C1 segment of cervical spinal cord (tissue), 14 donors: ENCODE measurements around the gene ZNF532.

ENCODE experiments used
- DNase-seq, 14 donors: peaks; one replicate each; lab custom pipeline; 2025; lab: John Stamatoyannopoulos, UW

The ZNF532 gene

DNA sequence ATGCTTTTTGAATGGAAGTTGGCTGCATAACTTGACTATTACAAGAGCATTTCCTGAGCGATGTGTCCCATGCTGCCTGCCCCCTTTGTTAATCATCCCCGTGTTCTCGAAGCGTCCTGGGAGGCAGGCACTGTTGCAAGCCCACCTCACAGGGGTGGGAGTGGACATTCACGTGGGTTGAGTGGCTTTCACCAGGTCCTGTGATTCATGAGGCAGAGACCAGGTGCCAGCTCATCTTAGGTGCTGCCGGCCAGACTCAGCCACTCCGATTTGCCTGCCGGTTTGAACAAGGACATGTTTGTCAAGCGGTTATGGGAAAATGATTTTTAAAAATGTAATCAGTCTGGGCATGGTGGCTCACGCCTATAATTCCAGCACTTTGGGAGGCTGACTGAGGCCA lies 112.5 kb downstream of the ZNF532 start:
- peak in 2 of 14 donors; percentile 24 to 47 for DNase-seq

DNA sequence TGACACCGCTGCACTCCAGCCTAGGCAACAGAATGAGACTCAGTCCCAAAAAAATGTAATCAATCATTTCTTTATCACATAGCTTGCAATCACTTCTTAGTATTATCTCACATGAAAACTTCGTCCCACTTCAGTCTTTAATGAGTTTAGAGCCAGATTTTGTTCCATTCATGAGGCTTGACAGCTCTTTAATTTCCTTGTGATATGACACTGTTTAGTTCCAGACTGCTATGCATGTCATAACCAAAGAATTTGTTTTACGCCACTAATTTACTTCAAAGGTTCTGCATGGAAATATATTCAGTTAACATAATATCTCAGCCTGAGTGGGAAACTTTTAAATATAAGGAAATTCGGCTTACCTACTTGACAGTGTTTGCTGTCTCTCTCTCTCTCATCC lies 113.1 kb downstream of the ZNF532 start:
- no peak for DNase-seq

DNA sequence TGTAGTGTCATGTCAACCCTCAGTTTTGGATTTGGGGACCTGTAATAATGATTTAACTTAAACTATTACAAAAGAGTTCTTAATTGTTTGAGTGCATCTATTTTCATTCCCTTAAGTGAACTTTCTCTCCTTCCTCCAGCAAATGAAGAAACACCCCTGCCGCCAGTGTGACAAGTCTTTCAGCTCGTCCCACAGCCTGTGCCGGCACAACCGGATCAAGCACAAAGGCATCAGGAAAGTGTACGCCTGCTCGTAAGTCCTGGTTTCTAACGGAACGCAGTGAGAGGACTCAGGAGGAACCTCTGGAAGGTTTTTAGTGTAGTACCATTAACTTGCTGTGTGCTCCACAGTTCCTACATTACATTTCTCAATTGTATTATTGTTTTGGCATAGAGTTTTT lies 114.2 kb downstream of the ZNF532 start:
- no peak for DNase-seq

DNA sequence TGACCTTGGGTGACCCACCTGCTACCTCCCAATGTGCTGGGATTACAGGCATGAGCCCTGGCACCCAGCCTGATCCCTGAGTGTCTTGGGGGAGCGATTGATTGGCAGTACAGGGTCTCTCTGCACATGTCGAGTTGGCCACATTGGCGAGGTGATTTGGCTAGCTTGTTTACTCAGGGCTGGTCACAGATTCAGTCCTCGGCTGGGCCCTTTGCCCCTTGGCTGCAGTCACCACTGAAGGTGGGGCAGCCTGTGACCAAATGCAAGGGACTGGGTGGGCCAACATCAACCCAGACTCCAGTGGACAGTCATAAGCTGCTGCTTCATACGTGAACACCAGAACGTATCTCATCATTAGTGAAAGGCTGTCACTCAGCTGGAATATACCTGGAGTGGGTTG lies 114.9 kb downstream of the ZNF532 start:
- no peak for DNase-seq

GRCh38 chr18:58980991-58981390 lies 116.3 kb downstream of the ZNF532 start:
- no peak for DNase-seq

DNA sequence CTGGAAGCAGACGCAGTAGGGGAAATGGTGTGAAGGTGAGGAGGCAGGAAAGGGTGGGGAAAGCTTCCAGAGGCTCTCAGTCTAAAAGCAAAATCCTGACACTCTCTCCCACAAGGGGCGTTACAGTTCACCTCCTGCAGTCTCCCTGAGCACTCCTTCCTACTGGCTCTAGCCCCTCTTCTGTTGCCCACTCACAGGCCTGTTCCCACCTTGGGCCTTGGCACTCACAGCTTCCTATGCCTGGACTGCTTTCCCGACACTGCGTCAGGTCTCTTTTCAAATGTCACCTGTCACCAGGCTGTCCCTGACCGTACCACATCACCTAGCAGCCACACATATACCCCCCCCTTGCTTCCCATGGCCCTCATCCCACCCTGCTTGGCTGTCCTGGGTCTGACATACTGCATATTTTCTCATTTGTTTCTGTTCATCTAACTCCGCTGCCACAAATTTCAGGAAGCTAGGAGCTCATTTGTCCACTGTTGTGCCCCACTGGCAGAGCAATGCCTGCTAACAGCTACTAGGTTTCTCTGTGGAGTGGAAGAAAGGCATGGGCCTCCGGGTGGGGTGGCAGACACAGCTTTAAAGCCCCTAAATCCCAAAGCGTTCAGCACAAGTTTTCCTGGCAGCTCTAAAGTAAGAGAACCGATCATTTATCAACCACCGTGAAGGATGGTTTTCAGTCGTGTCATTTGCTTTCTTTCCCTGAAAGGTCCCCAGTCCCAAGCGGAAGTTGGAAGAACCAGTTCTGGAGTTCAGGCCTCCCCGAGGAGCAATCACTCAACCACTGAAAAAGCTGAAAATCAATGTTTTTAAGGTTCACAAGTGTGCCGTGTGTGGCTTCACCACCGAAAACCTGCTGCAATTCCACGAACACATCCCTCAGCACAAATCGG lies 118.8 kb downstream of the ZNF532 start:
- no peak for DNase-seq

GRCh38 chr18:58988600-58988999 lies 123.9 kb downstream of the ZNF532 start:
- DNase-seq, result no peak

DNA sequence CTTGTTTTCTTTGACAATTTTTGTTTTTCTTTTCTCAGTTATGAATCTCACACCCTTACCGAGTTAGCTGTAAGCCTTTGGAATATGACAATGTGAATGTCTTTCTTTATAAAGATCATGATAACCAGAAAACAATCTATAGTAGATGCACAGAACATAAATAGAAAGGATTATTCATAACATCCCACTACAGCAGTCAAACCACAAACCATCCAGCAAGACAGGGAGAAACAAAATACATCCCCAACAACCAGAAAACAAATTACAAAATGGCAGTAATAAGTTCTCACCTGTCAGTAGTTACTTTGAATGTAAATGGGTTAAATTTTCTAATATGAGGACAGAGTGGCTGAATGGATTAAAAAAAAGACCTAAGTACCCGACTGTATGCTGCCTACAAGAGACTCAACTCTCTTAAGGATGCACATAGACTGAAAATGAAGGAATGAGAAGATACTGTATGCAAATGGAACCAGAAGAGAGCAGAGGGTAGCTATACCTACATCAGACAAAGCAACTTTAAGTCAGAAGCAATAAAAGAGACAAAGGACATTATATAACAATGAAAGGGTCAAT lies 124.6 kb downstream of the ZNF532 start:
- DNase-seq, result no peak

DNA sequence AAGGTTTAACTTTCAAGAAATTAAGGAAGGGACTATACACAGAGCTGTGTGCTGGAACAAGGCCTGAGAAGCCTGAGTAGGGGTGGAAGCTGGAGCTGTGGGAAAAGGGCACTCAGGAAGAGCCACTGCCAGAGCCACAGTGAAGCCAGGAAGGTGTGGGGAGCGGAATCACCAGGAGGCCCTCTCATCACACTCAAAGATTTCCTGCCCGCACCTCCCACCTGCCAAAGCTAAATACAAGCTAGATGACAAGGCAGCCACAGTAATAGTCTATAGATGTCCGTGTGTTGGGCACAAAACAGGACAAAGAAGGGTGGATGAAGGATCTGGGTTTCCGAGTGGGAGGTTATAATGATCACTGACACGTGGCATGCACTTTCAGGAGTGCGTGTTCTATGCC lies 126.0 kb downstream of the ZNF532 start:
- peak in 1 of 14 donors; percentile 71 for DNase-seq

DNA sequence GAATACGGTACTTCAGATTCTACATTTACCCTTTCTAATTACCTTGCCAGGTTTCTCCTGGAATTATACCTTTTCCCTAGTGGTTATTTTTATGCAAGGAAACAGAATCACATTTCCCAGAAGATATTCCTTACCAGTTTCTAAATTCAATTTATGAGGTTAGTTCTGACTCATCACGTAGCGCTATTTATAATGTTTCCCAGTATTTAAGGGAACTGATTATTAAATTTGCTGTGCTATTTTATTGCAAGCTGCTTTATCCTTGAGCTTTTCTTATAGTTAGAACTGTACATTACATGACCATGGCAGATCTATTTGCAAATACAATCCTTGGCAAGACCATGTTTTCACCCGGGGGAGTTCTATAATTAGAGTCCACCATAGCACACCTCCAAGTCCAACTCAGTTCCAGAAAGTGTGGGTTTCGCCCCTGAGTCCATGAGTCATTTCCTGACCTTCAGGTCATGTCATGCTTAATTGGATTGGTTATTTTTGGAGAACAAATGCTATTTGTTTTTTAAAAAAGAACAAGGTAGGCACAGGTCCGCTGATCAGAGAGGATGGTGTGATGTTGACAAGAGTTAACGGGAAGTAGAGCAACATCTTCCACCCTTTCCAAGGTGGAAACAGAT lies 126.6 kb downstream of the ZNF532 start:
- peak in 1 of 14 donors; percentile 42 for DNase-seq

DNA sequence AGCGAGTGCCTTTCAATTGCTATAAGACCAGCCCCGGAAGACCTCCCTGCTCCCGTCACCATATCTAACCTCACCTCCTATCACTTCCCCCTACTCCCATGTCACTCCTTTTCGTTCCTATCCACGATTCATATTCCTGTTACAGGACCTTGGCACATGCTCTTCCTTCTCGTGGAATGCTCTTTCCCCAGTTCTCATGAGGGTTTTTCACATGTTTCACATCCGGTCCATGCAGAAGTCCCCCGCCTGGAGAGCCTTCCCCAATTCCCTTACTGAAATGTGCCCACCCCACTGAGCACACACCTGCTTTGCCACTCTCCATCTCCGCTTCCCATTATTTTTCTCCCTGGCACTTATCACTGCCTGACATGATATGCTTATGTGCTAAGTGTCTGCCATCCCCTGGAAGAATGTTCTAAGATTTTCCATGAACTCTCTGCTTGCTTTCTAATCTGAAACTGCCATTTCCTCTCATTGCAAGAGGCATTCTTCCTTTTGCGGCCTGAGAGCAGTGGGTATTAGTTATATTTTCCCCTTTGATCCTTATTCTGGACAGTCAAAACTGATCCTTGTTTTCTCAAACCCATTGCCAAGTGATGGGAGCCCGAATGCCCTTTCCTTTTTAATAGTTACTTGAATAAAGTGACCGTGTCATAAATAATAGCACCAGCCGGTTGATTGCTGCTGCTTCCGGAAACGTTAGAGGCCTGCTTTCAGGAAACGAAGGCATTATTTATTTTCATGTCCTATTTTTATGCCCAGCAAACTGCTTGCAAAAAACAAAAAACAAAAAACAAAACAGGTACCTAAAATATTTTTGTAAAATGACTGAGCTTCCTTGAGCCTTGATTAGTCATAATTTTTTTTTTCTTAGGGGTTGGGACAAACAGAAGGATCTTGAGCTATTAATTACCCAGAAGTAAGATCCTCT lies 127.9 kb downstream of the ZNF532 start:
- peak in 1 of 14 donors; percentile 52 for DNase-seq

DNA sequence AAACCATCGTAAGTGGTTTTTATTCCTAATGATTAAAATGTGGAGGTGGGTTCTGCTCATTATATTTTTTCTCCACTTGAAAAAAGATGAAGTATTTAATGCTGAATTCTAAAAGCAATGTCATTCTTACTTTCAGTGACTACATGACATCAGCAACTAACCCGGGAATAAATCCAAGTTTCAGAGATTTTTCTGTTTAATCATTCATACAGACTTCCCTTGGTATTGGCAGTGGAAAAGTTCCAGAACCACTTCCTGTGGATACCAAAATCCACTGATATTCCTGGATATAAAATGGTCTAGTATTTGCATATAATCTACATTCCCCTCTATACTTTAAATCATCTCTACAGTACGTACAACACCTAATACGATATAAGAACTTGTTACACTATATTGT lies 128.6 kb downstream of the ZNF532 start:
- peak in 1 of 14 donors; percentile 31 for DNase-seq

DNA sequence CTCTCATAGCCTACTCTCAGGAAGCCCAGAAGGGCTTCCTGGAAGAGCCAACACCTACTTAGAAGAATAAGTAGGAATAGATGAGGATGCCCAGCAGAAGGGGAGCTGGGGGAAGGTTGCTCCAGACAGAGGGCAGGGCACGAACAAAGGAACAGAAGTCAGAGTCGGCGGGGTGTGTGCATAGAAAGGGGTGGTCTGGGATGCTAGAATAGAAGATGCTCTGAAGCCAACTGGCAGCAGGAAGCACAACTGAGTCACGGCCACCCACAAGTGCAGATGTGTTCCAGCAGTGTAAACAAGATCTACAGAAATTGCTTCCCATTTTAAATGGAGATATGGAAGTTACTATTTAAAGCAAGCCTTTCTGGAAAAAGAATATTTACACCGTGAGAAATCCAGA lies 131.0 kb downstream of the ZNF532 start:
- no peak for DNase-seq

GRCh38 chr18:58996131-58996641 lies 131.5 kb downstream of the ZNF532 start:
- DNase-seq, result peak in 1 of 14 donors; percentile 21

- DNase-seq, result peak in 1 of 14 donors; percentile 46
Measured at GRCh38 chr18:58996696-58997095, 132.0 kb downstream of the ZNF532 start.

GRCh38 chr18:58997811-58998337 lies 133.2 kb downstream of the ZNF532 start:
- peak in 1 of 14 donors; percentile 57 for DNase-seq

- peak in 6 of 14 donors; percentile 13 to 93 (median 30) for DNase-seq
Measured at GRCh38 chr18:58998401-58999203, 133.9 kb downstream of the ZNF532 start.

- DNase-seq, result no peak
Measured at GRCh38 chr18:59001166-59001565, 136.5 kb downstream of the ZNF532 start.

DNA sequence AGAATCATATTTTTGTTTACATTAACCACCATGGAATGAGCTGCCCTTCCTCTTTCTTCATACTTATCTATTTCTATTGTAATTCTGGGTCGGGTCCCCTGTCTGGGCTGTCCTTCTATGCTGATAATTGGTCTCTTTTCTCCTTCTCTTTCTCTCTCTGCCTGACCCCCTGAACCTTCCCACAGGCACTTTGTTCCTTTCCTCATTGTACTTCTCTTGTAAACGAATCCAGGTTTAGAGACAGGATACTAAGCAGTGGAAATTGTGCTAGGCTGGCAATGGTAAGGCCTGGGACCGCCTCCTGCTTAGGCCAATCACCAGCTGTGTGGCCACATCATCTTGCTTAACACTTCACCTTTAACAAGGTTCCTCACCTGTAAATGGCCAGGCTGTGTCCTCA lies 137.0 kb downstream of the ZNF532 start:
- DNase-seq, result no peak

DNA sequence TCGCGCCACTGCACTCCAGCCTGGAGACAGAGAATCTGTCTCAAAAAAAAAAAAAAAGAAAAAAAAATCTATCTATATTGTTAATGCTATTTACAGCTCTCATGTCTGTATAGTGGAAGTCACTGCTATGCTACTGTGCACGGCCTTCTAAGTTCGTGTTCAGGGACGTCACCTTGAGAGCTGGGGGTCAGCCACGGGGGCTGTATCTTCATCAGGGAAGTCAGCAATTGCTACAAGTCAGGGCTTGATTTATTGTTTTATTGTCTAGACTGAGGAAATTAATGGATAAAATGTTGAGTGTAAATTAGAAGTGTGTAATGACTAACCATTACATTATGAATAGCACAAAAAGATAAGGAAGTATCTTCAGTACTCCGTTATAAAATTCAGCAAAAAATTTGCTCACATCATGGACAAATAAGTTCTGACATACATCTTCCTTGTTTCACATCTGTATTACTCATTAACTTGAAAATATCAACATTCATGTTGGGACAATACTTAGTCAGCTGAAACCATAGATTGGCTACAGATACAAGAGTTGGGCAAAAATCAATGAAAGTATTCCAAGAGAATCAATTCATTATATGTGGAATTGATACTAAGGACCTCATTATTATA lies 138.4 kb downstream of the ZNF532 start:
- no peak for DNase-seq
